MCF 10A (cell line): Measurements from ENCODE around the gene PROX1. TPM values are rescaled to one million over a fixed set of nuclear protein-coding genes. Genes with fewer than 3 reads are reported as not detected.

Experiments used
- BruUV-seq: library from RNA; stranded (reverse); fragments of 400-500 nt; replicated peaks from 2 replicates; lab custom pipeline; 2021; lab: Mats Ljungman, UMichigan
- CTCF ChIA-PET: fragments of 300-600 bp; sonication (Branson Sonifier 250); formaldehyde crosslinking; extraction: SDS; loops from one replicate; lab custom pipeline; 2021; ENCODE audit warnings: antibody characterized with exemption, inconsistent platforms; lab: Yijun Ruan, JAX
- POLR2A ChIA-PET: fragments of 300-600, 350-650 bp; sonication (Branson Sonifier 250); formaldehyde crosslinking; extraction: SDS; loops from one replicate; lab custom pipeline; 2020; ENCODE audit warnings: antibody characterized with exemption, inconsistent platforms; lab: Yijun Ruan, JAX
- DNase-seq: peaks from one replicate; pipeline ENCODE4 v3.0.0-alpha.2; 2018; ENCODE audit not compliant: unreplicated experiment
- H3K27ac Mint-ChIP-seq: one replicate; pipeline ENCODE4 v1.8.0; 2022; ENCODE audit warnings: mild to moderate bottlenecking, low read depth, mixed read lengths; ENCODE audit not compliant: unreplicated experiment
- H3K27me3 Mint-ChIP-seq: one replicate; pipeline ENCODE4 v1.8.0; 2022; ENCODE audit warnings: mixed read lengths; ENCODE audit not compliant: insufficient read depth, unreplicated experiment
- H3K36me3 Mint-ChIP-seq: one replicate; pipeline ENCODE4 v1.8.0; 2022; ENCODE audit warnings: mild to moderate bottlenecking, moderate library complexity, mixed read lengths; ENCODE audit not compliant: insufficient read depth, unreplicated experiment
- H3K4me1 Mint-ChIP-seq: one replicate; pipeline ENCODE4 v1.8.0; 2022; ENCODE audit warnings: mixed read lengths; ENCODE audit not compliant: insufficient read depth, unreplicated experiment
- H3K4me3 Mint-ChIP-seq: one replicate; pipeline ENCODE4 v1.8.0; 2022; ENCODE audit warnings: mild to moderate bottlenecking, moderate library complexity, mixed read lengths; ENCODE audit not compliant: unreplicated experiment
- H3K9me3 Mint-ChIP-seq: one replicate; pipeline ENCODE4 v1.8.0; 2022; ENCODE audit warnings: mixed read lengths; ENCODE audit not compliant: unreplicated experiment
- CTCF ChIP-seq: fragments of 200-600 bp; IDR thresholded peaks from one replicate; pipeline ENCODE4 v1.8.0; 2022; ENCODE audit warnings: antibody characterized with exemption, mild to moderate bottlenecking; ENCODE audit not compliant: unreplicated experiment
- intact Hi-C: fragments of 100-400 bp; cut with micrococcal nuclease; formaldehyde crosslinking; loops from 2 replicates; pipeline ENCODE4 v1.14.1; 2022
- total RNA-seq: library from RNA; stranded (reverse); gene quantifications from 2 replicates; pipeline ENCODE4 v1.2.3, GENCODE V29; 2022

The PROX1 gene
- total RNA-seq, 1 experiment from 2014 or later: 0.61 TPM

- CTCF ChIA-PET: interaction anchor here (0.9 to 1.5 kb wide), 3 partner anchors 12 to 603 kb away, joined by 4 to 5 read pairs (median 4); no protein-coding TSS in a partner anchor
- H3K27ac Mint-ChIP-seq: no peak overlapping the region
- no TSS peak for BruUV-seq
- no peaks in the 10 kb centered on the region for H3K9me3 Mint-ChIP-seq
- intact Hi-C loops: no loop called here
- no peaks in the 10 kb centered on the region for H3K36me3 Mint-ChIP-seq
- no peak overlapping the region for H3K4me3 Mint-ChIP-seq
- peaks cover 66% of the 10 kb centered on the region for H3K27me3 Mint-ChIP-seq
- peaks cover 5% of the 10 kb centered on the region for H3K4me1 Mint-ChIP-seq
- POLR2A ChIA-PET: interaction anchor here (0.6 kb wide), 1 partner anchor 12 kb away, joined by 3 read pairs; no protein-coding TSS in a partner anchor
- no peak for DNase-seq
- no peak for TF ChIP-seq CTCF
Measured at GRCh38 chr1:213977486-213977842, 10.3 kb upstream of the PROX1 start.

DNA sequence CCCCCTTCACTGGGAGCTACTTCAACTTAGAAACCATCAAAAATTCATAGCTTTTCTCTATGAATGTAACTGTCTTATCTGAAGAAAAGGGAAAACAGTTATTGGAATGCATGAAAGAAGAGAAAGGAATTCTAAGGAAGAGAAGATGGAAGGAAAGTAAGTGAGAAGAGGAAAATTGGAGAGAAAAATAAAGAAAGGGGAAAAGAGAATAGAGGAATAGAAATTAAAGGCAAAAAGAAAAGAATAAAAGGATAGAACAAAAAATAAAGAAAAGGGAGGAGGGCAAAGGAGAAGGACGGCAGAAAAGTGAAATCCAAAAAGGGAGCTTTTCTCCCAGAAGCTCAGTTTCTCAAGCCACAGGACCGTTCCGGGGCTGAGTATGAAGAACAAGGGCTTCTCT is 9.9 kb upstream of the PROX1 start:
- Mint-ChIP-seq H3K9me3 (no peaks in the 10 kb centered on the region), H3K4me3 (no peak overlapping the region), H3K36me3 (no peaks in the 10 kb centered on the region), H3K27me3 (peaks cover 68% of the 10 kb centered on the region), H3K4me1 (peaks cover under 1% of the 10 kb centered on the region), H3K27ac (no peak overlapping the region)
- no peak for DNase-seq
- intact Hi-C loops: no loop called here
- no TSS peak for BruUV-seq
- TF ChIP-seq CTCF: no peak
- POLR2A ChIA-PET: no interaction called here
- CTCF ChIA-PET: interaction anchor here (0.6 to 1.5 kb wide), 5 partner anchors 9 to 604 kb away, joined by 3 to 5 read pairs (median 4); no protein-coding TSS in a partner anchor

GRCh38 chr1:213979751-213980586 is 7.8 kb upstream of the PROX1 start:
- no peak overlapping the region for H3K4me3 Mint-ChIP-seq
- DNase-seq: no peak
- H3K9me3 Mint-ChIP-seq: no peaks in the 10 kb centered on the region
- POLR2A ChIA-PET: interaction anchor here (0.8 kb wide), 1 partner anchor 9 kb away, joined by 4 read pairs; no protein-coding TSS in a partner anchor
- no peaks in the 10 kb centered on the region for H3K36me3 Mint-ChIP-seq
- no TSS peak for BruUV-seq
- no peak overlapping the region for H3K27ac Mint-ChIP-seq
- H3K4me1 Mint-ChIP-seq: no peaks in the 10 kb centered on the region
- no peak for TF ChIP-seq CTCF
- intact Hi-C loops: no loop called here
- H3K27me3 Mint-ChIP-seq: peaks cover 84% of the 10 kb centered on the region
- CTCF ChIA-PET: interaction anchor here (0.6 to 1.7 kb wide), 3 partner anchors 18 to 735 kb away, joined by 3 to 4 read pairs (median 3); no protein-coding TSS in a partner anchor

DNA sequence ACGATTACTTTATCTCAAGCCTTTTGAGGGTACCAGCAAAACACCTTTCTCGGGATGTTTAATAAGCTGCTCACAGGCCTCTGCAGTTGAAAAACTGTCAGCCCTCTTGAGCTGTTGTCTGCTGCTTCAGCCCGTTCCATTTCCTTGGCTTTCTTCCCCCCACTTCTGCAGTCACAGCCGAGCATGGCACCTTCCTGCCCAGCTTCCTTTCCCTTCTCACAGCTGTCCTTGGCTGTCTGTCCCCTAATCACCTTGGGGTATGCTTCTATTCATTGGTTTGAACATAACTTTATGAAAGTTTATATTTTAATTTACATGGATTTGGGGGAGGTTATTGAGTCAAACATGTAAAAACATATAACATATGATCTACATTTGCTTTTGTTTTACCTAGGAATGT is 6.9 kb upstream of the PROX1 start:
- CTCF ChIA-PET: interaction anchor here (0.7 to 1.7 kb wide), 3 partner anchors 19 to 1879 kb away, joined by 3 to 4 read pairs (median 4); no protein-coding TSS in a partner anchor
- Mint-ChIP-seq H3K36me3 (no peaks in the 10 kb centered on the region), H3K27ac (no peak overlapping the region), H3K4me1 (no peaks in the 10 kb centered on the region), H3K4me3 (no peak overlapping the region), H3K27me3 (peaks cover 87% of the 10 kb centered on the region), H3K9me3 (no peaks in the 10 kb centered on the region)
- POLR2A ChIA-PET: interaction anchor here (0.8 kb wide), 1 partner anchor 8 kb away, joined by 4 read pairs; no protein-coding TSS in a partner anchor
- no TSS peak for BruUV-seq
- TF ChIP-seq CTCF: no peak
- no peak for DNase-seq
- intact Hi-C loops: no loop called here
